Thymus (tissue), 11 donors: ENCODE data around the gene ZNF683. TPM values are rescaled to one million over a fixed set of nuclear protein-coding genes. Genes with fewer than 3 reads are reported as not detected.

Source experiments
- DNase-seq, 9 donors: peaks; one replicate each; pipeline ENCODE4 v3.0.0-alpha.2; 2013; ENCODE audit warnings: low spot score in 9 of 9, low read depth in 6 of 9, missing footprints in 1 of 9
- H3K27ac ChIP-seq, 2 donors: one replicate each; pipeline ENCODE4 v1.5.1; 2013; ENCODE audit warnings: control low read depth in 1 of 2, low read depth in 1 of 2, low read length in 1 of 2, mild to moderate bottlenecking in 1 of 2, moderate library complexity in 1 of 2
- H3K27me3 ChIP-seq, 2 donors: one replicate each; pipeline ENCODE4 v1.5.1; 2013; ENCODE audit warnings: low read length in 1 of 2; ENCODE audit not compliant: control insufficient read depth in 2 of 2, insufficient read depth in 1 of 2
- H3K36me3 ChIP-seq, 2 donors: one replicate each; pipeline ENCODE4 v1.5.1; 2013; ENCODE audit warnings: low read length in 1 of 2, mild to moderate bottlenecking in 1 of 2, moderate library complexity in 1 of 2; ENCODE audit not compliant: control insufficient read depth in 2 of 2, insufficient read depth in 2 of 2
- H3K4me1 ChIP-seq, 2 donors: one replicate each; pipeline ENCODE4 v1.5.1; 2013; ENCODE audit warnings: low read length in 2 of 2; ENCODE audit not compliant: control insufficient read depth in 2 of 2, insufficient read depth in 2 of 2
- H3K4me3 ChIP-seq, 2 donors: one replicate each; pipeline ENCODE4 v1.5.1; 2013; ENCODE audit warnings: low read length in 2 of 2, control low read depth in 1 of 2, mild to moderate bottlenecking in 1 of 2
- H3K9me3 ChIP-seq, 2 donors: one replicate each; pipeline ENCODE4 v1.5.1; 2013; ENCODE audit warnings: low read length in 1 of 2, mild to moderate bottlenecking in 1 of 2; ENCODE audit not compliant: control insufficient read depth in 2 of 2, insufficient read depth in 1 of 2
- WGBS: extraction: QIAGEN DNeasy Blood & Tissue Kit; methylation state at CpG from one replicate; pipeline ENCODE4 v1.1.7; 2013; 5-methylcytosine and 5-hydroxymethylcytosine counted together
- polyA plus RNA-seq: library from polyadenylated mRNA; stranded (reverse); fragments of 200-250 nt; gene quantifications from one replicate; pipeline ENCODE4 v1.2.3, GENCODE V29; 2013
- total RNA-seq: library from RNA; stranded (reverse); fragments of 120-200 nt; gene quantifications from one replicate; pipeline ENCODE4 v1.2.4, GENCODE V29; 2013
- donor health status: healthy.

The ZNF683 gene
- total and polyA plus RNA-seq, 2 donors: 0.57 to 2.1 TPM

DNA sequence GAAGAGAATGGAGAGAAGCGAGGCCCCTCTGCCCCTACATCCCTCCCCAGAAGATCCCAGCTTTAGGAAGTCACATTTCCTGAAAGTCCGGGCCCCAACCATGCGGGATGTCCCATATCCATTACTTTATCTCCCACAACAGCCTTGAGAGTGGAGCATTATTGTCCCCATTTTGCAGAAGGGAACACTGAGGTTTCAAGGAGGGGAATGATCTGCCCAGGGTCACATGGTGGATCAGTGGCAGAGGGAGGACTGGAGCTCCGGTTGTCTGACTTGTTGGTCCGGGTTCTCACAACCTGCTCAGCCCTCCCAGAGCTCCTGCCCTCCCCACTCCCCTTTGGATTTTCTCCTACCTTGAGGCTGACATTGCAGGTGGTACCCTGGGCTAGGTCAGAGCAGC lies 16.4 kb downstream of the ZNF683 start:
- peaks cover 7 to 43% of the 10 kb centered on the region in 2 donors for H3K4me1 ChIP-seq
- no peaks in the 10 kb centered on the region for H3K36me3 ChIP-seq
- no peak overlapping the region for H3K27ac ChIP-seq
- no peak for DNase-seq
- WGBS: 97% methylated on average over 5 of the region's 5 CpGs
- no peak overlapping the region for H3K4me3 ChIP-seq
- peaks cover 2 to 3% of the 10 kb centered on the region in 2 donors for H3K9me3 ChIP-seq
- peaks cover 24 to 52% of the 10 kb centered on the region in 2 donors for H3K27me3 ChIP-seq

DNA sequence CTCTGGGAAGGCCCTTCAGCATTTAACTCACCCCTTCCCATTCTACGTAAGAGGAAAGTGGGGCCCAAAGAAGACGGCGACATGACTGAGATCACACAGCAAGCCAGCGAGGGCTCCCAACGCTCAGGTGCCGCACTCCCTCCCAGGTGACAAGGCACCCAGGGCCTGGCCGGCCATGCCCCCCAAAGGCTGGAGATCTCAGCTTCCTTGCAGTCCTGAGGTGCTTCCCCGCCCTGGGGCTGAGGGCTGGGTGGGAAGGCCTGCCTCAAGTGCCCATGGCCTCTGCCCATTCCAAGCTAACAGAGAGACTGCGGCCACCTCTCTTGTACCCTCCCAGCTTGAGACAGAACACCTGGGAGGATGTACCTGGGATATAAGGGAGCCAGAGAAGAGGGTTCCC lies 17.6 kb downstream of the ZNF683 start:
- no peaks in the 10 kb centered on the region for H3K36me3 ChIP-seq
- peaks cover under 1 to 35% of the 10 kb centered on the region in 2 donors for H3K4me1 ChIP-seq
- H3K27me3 ChIP-seq: peaks cover 13 to 41% of the 10 kb centered on the region in 2 donors
- DNase-seq: no peak
- WGBS: 98% methylated on average over 9 of the region's 9 CpGs
- no peak overlapping the region for H3K27ac ChIP-seq
- H3K4me3 ChIP-seq: no peak overlapping the region
- H3K9me3 ChIP-seq: peaks cover 0 to 1% of the 10 kb centered on the region in 2 donors

GRCh38 chr1:26353976-26354820 lies 18.4 kb downstream of the ZNF683 start, which contains the start of gene CRYBG2:
Gene CRYBG2 (minus strand): TSS chr1:26354130. CDS start chr1:26346657, 7,473 bp downstream.
- Histone ChIP-seq H3K27me3 (peaks cover 10 to 33% of the 10 kb centered on the region in 2 donors), H3K9me3 (peaks cover 0 to 1% of the 10 kb centered on the region in 2 donors), H3K36me3 (no peaks in the 10 kb centered on the region), H3K4me1 (peaks cover 0 to 32% of the 10 kb centered on the region in 2 donors), H3K27ac (no peak within 1 kb of the TSS), H3K4me3 (no peak within 1 kb of the TSS)
- no peak for DNase-seq
- 97% methylated on average over 21 of the region's 21 CpGs for WGBS

GRCh38 chr1:26353210-26353859 lies 19.2 kb downstream of the ZNF683 start:
- Histone ChIP-seq H3K4me1 (peaks cover 0 to 24% of the 10 kb centered on the region in 2 donors), H3K27ac (no peak overlapping the region), H3K4me3 (no peak overlapping the region), H3K9me3 (peaks cover 0 to 1% of the 10 kb centered on the region in 2 donors), H3K27me3 (peaks cover 2 to 24% of the 10 kb centered on the region in 2 donors), H3K36me3 (no peaks in the 10 kb centered on the region)
- DNase-seq: no peak
- 97% methylated on average over 4 of the region's 4 CpGs for WGBS

DNA sequence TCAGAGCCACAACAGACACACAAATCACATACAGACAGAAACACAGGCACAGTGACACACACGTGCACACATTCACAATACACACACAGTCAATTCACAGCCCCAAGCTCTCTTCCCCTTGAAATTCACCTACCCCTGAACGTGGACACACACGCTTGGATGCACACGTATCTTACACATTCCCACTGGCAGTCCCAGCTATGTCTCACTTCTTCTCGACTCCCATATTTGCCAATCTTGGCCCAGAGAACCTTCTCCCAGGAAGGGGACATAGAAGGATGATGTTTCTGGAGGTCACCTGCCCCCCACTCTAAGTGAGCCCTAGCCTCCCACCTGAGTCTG lies 20.2 kb downstream of the ZNF683 start:
- H3K4me1 ChIP-seq: peaks cover 0 to 14% of the 10 kb centered on the region in 2 donors
- 96% methylated on average over 5 of the region's 5 CpGs for WGBS
- H3K9me3 ChIP-seq: peaks cover 0 to 1% of the 10 kb centered on the region in 2 donors
- H3K4me3 ChIP-seq: no peak overlapping the region
- no peaks in the 10 kb centered on the region for H3K36me3 ChIP-seq
- no peak for DNase-seq
- no peak overlapping the region for H3K27ac ChIP-seq
- H3K27me3 ChIP-seq: peaks cover 0 to 18% of the 10 kb centered on the region in 2 donors

DNA sequence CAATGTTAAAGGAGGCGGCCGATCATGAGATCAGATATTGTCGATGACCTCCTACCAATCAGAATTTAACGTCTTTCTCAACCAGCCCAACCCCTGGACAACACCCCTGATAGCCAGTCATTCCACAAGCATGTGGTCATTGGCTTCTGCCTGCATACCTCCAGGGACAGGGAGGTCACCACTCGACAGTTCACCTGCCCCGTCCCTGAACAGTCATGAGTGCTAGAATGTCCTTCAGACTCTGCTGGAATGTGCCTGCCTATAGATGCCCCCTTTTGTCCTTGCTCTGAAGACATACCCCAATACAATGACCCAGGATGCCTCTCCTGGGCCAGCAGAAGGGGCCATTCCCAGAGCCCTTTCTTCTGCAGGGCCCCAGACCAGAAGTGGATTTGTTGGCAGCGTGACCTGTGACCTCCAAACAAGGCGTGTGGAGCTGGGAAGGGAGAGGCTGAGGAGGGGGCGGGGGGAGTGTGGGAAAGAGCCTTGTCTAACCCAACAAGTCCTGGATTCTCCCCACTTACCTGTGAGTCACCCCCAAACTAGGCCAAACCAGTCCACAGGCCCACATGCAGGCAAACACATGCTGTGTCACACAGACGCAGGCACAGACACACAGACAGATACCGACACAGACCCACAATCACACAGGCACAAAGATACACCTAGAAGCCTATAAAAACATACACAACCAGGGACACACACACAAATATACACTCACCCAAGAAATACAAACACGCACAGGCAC lies 20.8 kb downstream of the ZNF683 start:
- Histone ChIP-seq H3K27ac (no peak overlapping the region), H3K36me3 (no peaks in the 10 kb centered on the region), H3K9me3 (peaks cover 0 to 1% of the 10 kb centered on the region in 2 donors), H3K27me3 (peaks cover 0 to 18% of the 10 kb centered on the region in 2 donors), H3K4me3 (no peak overlapping the region), H3K4me1 (peaks cover 0 to 8% of the 10 kb centered on the region in 2 donors)
- no peak for DNase-seq
- WGBS: 96% methylated on average over 12 of the region's 12 CpGs

- H3K4me3 ChIP-seq: no peak overlapping the region
- H3K27ac ChIP-seq: no peak overlapping the region
- WGBS: 96% methylated on average over 9 of the region's 9 CpGs
- peaks cover 0 to under 1% of the 10 kb centered on the region in 2 donors for H3K4me1 ChIP-seq
- no peaks in the 10 kb centered on the region for H3K36me3 ChIP-seq
- peaks cover 1 to 3% of the 10 kb centered on the region in 2 donors for H3K9me3 ChIP-seq
- no peak for DNase-seq
- H3K27me3 ChIP-seq: peaks cover 0 to 12% of the 10 kb centered on the region in 2 donors
Observed at GRCh38 chr1:26350701-26351589, 21.6 kb downstream of the ZNF683 start.

- Histone ChIP-seq H3K36me3 (no peaks in the 10 kb centered on the region), H3K4me3 (no peak overlapping the region), H3K4me1 (no peaks in the 10 kb centered on the region), H3K9me3 (peaks cover 1 to 3% of the 10 kb centered on the region in 2 donors), H3K27me3 (peaks cover 0 to 7% of the 10 kb centered on the region in 2 donors), H3K27ac (no peak overlapping the region)
- DNase-seq: no peak
- 95% methylated on average over 2 of the region's 2 CpGs for WGBS
Observed at GRCh38 chr1:26350343-26350700, 22.2 kb downstream of the ZNF683 start.
